ENCODE measurements around the gene GTPBP1.

The GTPBP1 gene

GRCh38 chr22:38756711-38757463 lies 51.1 kb downstream of the GTPBP1 start:
- DNase-seq (ENCODE audit: low read depth in 2 of 2), result no peak

- no peak for DNase-seq (ENCODE audit: low read depth in 2 of 2)
These were observed 51.7 kb downstream of the GTPBP1 start for GRCh38 chr22:38757464-38757757.

DNA sequence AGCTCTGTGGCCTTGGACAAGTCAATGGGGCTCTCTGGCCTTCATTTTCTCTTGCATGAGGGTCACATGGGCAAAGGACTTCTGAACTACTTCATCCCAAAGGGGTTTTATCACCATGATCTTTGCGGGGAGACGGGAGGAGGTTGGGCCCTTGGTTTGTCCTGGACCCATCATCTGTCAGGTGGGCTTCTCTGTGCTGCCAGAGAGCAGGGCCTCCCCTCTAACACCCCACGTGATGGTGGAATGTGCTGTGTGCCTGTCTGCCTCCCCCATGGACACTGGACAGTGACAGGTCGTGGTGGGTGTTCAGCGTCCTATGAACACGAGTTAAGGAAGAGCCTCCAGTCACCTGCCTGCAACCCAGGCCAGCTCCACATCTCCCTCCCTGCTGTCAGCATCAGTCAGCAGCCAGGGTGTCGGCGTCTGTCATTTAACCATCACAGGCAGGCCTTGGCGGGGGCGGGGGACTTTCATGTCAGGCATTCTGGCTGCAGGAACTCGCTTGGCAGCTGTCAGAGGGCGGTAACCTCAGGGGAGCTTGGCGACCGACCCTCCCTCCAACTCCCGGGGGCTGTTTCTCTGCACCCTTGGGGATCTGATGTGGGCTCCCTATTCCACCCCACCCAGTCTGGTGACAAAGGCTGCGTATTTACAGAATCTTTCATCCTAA lies 52.7 kb downstream of the GTPBP1 start:
- peak; percentile 62 to 63 for DNase-seq (ENCODE audit: low read depth in 2 of 2)

DNA sequence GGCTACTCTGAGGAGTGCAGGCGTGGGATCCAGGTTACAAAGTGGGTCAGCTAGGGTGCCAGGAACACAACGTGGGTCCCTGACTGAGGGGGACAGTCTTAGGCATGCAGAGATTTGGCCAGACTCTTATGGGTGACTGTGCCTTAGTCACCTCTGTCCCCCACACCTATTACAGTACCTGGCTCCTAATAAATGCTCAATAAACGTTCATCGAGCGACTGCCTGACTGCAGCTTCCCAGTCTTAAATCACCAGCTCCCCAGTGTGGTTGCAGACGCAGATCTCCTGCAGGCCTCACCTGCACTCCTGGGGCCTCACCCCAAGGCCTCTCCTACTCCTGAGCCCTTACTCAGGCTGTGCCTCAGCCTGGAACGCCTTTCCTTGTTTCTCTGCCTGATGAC lies 53.3 kb downstream of the GTPBP1 start:
- DNase-seq (ENCODE audit: low read depth in 2 of 2), result no peak

GRCh38 chr22:38760477-38761201 lies 54.9 kb downstream of the GTPBP1 start:
- no peak for DNase-seq (ENCODE audit: low read depth in 2 of 2)

DNA sequence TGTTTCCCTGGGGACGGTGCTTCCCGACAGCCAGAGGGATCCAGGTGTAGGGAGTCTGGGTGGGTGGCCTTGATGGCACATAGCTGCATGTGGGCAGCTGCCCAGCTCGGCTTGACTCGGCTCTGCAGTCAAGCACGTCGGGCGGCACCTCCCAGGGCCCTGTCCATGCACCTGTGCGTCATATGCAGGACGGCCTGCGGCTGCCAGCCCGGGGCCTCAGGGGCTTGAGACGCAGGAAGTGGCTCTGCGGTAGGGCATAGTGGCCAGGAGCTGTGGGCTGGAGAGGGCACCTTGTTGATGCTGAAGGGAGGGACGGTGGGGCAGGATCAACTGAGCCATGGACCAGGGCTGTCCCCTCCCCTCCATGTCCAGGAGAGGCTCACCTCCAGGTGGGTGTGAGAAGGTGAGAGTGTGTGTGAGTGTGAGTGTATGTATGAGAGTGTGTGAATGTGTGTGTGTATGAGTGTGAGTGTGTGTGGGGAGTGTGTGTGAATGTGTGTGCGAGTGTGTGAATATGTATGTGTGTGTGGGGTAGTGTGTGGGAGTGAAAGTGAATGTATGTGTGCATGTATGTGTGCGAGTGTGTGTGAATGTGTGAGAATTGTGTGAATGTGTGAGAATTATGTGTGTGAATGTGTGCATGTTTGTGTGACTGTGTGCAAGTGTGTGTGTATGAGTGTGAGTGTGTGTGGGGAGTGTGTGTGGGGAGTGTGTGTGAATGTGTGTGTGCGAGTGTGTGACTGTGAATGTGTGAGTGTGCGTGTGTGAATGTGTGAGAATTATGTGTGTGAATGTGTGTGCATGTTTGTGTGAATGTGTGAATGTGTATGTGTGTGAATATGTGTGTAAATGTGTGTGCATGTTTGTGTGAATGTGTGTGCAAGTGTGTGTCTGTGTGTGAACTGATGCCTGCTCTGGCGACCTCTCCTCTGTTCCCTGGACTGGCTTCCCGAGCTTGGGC lies 55.7 kb downstream of the GTPBP1 start:
- no peak for DNase-seq (ENCODE audit: low read depth in 2 of 2)

DNA sequence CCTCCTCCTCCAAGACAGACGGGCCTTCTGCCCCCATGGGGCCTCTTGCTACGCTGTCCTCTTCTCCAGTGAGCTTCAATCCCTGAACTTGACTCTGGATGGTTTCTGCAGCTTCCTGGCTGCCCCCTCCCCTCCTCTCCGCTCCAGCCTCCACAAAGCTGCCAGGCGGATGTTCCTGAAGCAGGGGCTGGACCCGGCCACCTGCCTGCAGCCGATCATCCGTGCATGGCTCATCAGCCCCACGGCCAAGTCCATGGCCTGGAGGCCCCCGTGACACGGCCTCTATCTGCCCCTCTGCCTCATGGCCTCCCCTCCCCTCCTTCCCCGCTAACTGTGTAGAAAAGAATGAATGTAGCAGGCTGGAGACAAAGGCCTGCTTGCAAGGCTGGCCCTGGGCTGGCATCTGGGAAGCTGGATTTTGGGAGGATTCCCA lies 56.8 kb downstream of the GTPBP1 start:
- DNase-seq (ENCODE audit: low read depth in 2 of 2), result no peak

GRCh38 chr22:38766076-38766777 lies 60.5 kb downstream of the GTPBP1 start:
- peak in 1 of 2 donors; percentile 16 for DNase-seq (ENCODE audit: low read depth in 2 of 2)

DNA sequence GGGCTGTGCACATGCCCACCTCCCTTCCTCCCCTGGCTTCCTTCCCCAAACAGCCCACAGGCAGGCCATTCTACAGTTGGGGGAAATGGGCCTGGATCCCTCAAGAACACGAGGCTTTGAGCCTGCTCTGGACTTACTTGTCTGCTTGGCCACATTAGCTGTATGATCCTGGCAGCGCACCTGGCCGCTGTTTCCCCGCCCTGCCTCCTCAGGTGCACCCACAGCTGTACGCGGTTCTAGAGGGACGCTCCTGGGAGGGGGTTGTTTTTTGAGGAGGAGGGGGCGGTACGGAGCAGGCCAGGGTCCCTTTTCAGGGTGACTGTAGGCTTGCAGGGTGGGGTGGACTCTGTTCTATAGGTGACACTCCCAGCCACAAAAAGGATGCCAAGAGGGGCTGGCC lies 61.6 kb downstream of the GTPBP1 start:
- no peak for DNase-seq (ENCODE audit: low read depth in 2 of 2)

DNA sequence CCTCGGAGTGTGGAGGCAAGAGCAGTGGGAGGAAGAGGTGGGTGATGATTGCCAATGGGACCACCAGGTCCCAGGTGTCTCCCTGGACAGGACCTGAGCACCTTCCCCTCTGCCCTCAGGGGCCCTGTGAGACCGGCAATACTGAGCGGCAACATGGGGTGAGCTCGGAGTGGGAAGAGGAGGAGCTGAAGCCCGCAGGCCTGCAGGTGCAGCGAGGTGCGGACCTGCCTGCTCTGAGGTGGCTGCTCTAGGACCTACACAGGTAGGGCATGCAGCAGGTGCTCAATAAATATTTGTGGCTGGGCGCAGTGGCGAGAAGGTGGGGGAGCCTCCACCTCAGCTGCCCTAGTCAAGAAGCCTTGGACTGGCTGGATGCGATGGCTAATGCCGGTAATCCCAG lies 62.3 kb downstream of the GTPBP1 start:
- DNase-seq (ENCODE audit: low read depth in 2 of 2), result no peak

GRCh38 chr22:38770257-38770949 lies 64.7 kb downstream of the GTPBP1 start:
- DNase-seq (ENCODE audit: low read depth in 2 of 2), result no peak

DNA sequence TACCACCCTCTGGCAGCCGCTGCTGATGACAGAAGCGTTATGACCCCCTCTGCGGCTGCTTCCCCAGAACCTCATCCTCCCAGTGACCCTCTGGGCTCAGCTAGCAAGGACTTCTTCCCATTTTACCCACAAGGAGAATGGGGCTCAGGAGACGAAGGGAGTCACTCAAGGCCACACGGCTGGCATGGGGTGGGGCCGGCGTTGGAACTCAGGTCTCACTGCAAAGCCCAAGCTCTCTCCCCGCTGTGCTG lies 66.8 kb downstream of the GTPBP1 start:
- DNase-seq (ENCODE audit: low read depth in 2 of 2), result no peak

DNA sequence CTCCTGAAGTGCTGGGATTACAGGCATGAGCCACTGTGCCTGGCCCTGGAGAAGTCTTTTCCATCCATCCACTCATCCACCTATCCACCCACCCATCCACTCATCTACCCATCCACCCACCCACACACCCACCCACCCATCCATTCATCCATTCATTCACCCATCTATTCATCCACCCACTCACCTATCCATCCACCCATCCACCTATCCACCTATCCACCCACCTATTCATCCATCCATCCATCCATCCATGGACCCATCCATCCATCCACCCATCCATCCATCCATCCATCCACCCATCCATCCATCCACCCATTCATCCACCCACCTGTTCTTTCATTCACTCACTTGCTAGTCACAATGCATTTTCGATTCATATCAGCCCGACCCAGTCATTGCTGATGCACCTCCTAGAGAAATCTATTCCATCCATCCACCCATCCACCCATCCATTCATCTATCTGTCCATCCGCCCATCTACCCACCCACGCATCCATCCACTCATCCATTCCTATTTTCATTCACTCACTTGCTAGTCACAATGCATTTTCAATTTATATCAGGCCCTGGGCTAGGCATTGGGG lies 67.7 kb downstream of the GTPBP1 start:
- no peak for DNase-seq (ENCODE audit: low read depth in 2 of 2)

- no peak for DNase-seq (ENCODE audit: low read depth in 2 of 2)
These were observed 68.9 kb downstream of the GTPBP1 start for GRCh38 chr22:38774496-38775166.

GRCh38 chr22:38775656-38776055 lies 69.9 kb downstream of the GTPBP1 start:
- no peak for DNase-seq (ENCODE audit: low read depth in 2 of 2)

DNA sequence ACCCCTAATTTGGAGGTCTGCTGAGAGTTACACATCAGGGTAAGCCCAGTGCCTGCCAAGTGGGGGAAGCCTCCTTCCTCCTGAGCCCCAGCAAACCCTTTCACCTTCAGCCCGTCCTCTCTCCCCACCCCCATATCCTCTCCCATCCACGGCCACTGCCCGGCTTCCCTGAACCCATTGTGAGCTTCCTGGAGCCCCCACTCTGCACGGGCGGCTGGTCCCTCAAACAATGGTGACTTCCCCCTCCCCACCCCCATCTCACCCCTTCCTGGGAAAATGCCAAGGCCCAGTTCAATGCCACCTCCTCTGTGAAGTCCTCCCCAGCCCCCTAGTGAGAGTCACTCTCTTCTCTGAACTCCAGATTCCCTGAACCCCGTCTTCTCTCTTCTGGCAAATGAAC lies 70.3 kb downstream of the GTPBP1 start:
- no peak for DNase-seq (ENCODE audit: low read depth in 2 of 2)

- DNase-seq (ENCODE audit: low read depth in 2 of 2), result no peak
These were observed 71.4 kb downstream of the GTPBP1 start for GRCh38 chr22:38777087-38777671.

- no peak for DNase-seq (ENCODE audit: low read depth in 2 of 2)
These were observed 75.3 kb downstream of the GTPBP1 start for GRCh38 chr22:38781033-38781432.

DNA sequence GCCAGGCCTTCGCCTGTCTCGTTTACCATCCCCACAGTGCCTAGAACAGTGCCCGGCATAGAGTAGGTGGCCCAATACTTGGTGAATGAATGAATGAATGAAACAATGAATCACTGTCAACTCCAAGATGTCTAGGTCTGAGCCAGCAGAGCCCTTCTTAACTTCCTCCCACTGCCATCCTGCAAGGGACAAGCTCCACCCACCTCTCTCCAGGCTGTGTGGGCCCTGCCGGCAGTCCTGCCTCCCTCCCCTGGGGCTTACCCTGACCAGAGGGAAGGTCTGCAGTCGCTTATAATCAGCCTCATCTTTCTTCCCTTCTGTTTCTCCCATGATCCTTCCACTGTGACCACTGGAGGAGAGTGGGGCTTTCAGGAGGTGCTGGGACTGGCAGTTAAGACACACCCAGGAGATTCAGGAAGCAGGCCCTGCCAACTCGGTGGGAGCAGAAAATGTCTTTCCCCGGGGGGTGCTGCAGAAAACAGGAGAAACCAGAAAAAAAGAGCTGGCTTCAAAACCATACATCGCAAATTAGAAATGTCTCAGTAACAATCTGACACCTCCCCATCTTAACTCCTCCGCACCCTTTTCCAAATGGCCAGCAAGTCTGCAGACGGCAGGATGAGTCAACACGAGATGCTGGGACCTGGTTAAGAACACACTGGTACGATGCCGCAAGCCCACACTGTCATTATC lies 76.8 kb downstream of the GTPBP1 start:
- no peak for DNase-seq (ENCODE audit: low read depth in 2 of 2)

All from activated CD4-positive, alpha-beta T cell treated with anti-CD3 and anti-CD28 coated beads for 24 hours (primary cell).